ENCODE results near the gene APOBEC3A.

Gene APOBEC3A

DNA sequence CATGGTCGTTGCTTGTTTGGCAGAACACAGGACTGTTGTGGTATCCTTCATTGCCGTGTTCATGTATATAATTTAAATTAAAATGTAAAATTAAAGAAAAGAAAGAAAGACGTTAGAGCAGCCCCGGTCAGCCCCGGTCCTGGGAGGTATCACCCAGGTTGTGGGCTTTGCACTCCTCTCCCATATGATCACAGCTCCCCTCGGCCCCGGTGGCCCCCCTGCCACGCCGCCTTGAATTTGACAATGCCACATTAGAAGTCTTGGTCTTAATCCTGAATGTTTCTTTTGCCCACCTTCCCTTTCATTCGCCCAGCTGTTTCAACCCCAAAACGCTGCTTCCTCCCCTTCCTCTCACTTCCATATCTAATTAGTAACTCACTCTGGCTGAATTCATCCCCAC, 11.4 kb downstream of the APOBEC3A start:
- in situ Hi-C loops (cut with HindIII; ENCODE audit: low pct_ligation_motif_present, low sequenced_read_pairs): no loop called here
- H3K27ac ChIP-seq: no peak overlapping the region
- no peak overlapping the region for H3K4me3 ChIP-seq (ENCODE audit: low read depth, low read length)
- H3K27me3 ChIP-seq (replicated peaks): no peaks in the 10 kb centered on the region
- DNase-seq: no peak
- TF ChIP-seq, protein P1, sequence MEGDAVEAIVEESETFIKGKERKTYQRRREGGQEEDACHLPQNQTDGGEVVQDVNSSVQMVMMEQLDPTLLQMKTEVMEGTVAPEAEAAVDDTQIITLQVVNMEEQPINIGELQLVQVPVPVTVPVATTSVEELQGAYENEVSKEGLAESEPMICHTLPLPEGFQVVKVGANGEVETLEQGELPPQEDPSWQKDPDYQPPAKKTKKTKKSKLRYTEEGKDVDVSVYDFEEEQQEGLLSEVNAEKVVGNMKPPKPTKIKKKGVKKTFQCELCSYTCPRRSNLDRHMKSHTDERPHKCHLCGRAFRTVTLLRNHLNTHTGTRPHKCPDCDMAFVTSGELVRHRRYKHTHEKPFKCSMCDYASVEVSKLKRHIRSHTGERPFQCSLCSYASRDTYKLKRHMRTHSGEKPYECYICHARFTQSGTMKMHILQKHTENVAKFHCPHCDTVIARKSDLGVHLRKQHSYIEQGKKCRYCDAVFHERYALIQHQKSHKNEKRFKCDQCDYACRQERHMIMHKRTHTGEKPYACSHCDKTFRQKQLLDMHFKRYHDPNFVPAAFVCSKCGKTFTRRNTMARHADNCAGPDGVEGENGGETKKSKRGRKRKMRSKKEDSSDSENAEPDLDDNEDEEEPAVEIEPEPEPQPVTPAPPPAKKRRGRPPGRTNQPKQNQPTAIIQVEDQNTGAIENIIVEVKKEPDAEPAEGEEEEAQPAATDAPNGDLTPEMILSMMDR (IDR thresholded peaks at IDR 0.05; ENCODE audit: low read depth, low read length, missing control alignments): no peak
- H3K36me3 ChIP-seq (replicated peaks): no peaks in the 10 kb centered on the region

DNA sequence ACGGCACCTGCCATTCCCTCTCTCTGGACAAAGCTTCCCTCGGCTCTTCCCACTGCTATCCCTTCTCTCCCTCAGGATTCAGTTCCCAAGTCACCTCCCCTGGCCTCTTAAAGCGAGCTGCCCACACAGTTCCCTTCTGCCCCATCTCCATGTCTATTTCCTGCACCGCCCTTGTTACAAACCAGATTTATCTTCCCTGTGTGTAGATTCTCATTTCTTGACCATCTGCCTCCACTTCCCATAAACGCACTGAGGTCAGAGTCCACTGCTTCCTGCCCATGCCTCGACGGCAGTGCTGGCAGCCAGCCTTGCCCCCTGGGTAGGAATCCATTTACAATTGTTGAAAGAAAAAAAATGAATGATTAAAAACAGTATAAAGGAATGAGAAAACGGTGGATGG, 13.1 kb downstream of the APOBEC3A start:
- TF ChIP-seq, protein P1 (IDR thresholded peaks at IDR 0.05; ENCODE audit: low read depth, low read length, missing control alignments): no peak
- Histone ChIP-seq H3K27ac (no peak overlapping the region), H3K27me3 (replicated peaks) (no peaks in the 10 kb centered on the region), H3K4me3 (ENCODE audit: low read depth, low read length) (no peak overlapping the region), H3K36me3 (replicated peaks) (no peaks in the 10 kb centered on the region)
- DNase-seq: no peak
- in situ Hi-C loops (cut with HindIII; ENCODE audit: low pct_ligation_motif_present, low sequenced_read_pairs): no loop called here

DNA sequence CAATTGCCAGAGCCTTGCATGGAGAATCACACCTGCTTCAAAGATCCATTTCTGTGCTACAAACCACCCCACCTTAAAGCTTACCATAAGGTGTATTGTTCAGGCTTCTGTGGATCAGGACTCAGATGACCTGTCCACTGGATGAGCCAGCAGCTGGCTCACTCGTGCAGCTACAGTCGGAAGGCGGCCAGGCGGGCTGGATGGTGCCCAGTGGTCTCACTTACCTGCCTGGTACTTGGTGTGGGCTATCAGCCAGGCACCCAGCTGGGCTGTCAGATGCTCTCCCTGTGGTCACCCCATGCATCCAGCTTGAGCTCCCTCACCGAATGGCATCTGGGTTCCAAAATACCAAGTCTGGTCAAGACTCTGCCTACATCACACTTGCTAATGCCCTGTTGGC, 13.8 kb downstream of the APOBEC3A start:
- no peaks in the 10 kb centered on the region for H3K36me3 ChIP-seq (replicated peaks)
- DNase-seq: no peak
- H3K27me3 ChIP-seq (replicated peaks): no peaks in the 10 kb centered on the region
- TF ChIP-seq, protein P1 (IDR thresholded peaks at IDR 0.05; ENCODE audit: low read depth, low read length, missing control alignments): no peak
- H3K4me3 ChIP-seq (ENCODE audit: low read depth, low read length): no peak overlapping the region
- in situ Hi-C loops (cut with HindIII; ENCODE audit: low pct_ligation_motif_present, low sequenced_read_pairs): no loop called here
- no peak overlapping the region for H3K27ac ChIP-seq

DNA sequence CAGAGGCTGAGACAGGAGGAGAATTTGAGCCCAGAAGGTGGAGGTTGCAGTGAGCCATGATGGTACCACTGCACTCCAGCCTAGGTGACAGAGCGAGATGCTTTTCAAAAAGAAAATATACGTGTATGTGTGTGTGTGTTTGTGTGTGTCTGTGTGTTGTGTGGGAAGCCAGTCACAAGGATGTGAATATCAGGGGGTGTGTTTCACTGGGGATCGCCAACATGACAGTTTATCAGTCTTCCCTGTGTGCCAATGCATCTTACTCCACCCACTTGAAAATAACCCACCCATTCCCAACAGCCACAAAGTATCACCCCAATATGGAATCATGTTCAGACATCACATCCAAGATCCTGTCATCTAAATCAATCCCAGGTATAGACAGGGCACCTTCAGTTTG, 14.4 kb downstream of the APOBEC3A start:
- Histone ChIP-seq H3K27ac (no peak overlapping the region), H3K4me3 (ENCODE audit: low read depth, low read length) (no peak overlapping the region), H3K36me3 (replicated peaks) (no peaks in the 10 kb centered on the region), H3K27me3 (replicated peaks) (no peaks in the 10 kb centered on the region)
- DNase-seq: no peak
- in situ Hi-C loops (cut with HindIII; ENCODE audit: low pct_ligation_motif_present, low sequenced_read_pairs): no loop called here
- TF ChIP-seq, protein P1 (IDR thresholded peaks at IDR 0.05; ENCODE audit: low read depth, low read length, missing control alignments): no peak

DNA sequence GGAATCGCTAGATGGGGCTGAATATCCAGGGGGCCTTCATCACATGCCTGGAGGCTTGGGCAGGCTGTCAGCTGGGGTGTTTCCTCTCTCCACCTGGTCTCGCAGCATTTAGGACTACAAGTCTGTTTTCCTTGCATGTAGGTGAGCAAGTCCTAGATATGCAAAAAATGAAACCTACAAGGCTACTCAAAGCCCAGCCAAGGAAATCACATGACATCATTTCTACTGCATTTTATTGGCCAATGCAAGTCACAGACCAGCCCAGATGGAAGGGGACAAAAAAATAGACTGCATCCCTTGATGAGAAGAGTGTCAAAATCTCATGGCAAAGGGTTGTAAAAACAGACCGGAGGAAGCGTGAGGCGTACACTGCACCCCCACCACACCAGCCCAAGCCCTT, 15.1 kb downstream of the APOBEC3A start:
- no peak for DNase-seq
- Histone ChIP-seq H3K36me3 (replicated peaks) (no peaks in the 10 kb centered on the region), H3K4me3 (ENCODE audit: low read depth, low read length) (no peak overlapping the region), H3K27ac (no peak overlapping the region), H3K27me3 (replicated peaks) (no peaks in the 10 kb centered on the region)
- in situ Hi-C loops (cut with HindIII; ENCODE audit: low pct_ligation_motif_present, low sequenced_read_pairs): no loop called here
- TF ChIP-seq, protein P1 (IDR thresholded peaks at IDR 0.05; ENCODE audit: low read depth, low read length, missing control alignments): no peak
